Heart left ventricle (tissue), 16 donors: ENCODE results near the gene MAPK8IP3. TPM values are rescaled to one million over a fixed set of nuclear protein-coding genes. Genes with fewer than 3 reads are reported as not detected.

Experiments
- ATAC-seq, 4 donors: fragments of 200-7000 bp; cut with Tn5 transposase; one replicate each; pipeline ENCODE4 v1.9.1; 2020 to 2022; ENCODE audit warnings: moderate library complexity in 4 of 4, mild to moderate bottlenecking in 3 of 4, moderate number of reproducible peaks in 1 of 4
- DNase-seq, 5 donors: peaks; one replicate each; pipeline ENCODE4 v3.0.0-alpha.2; 2020
- H3K27ac ChIP-seq, 12 donors: fragments of 200-600 bp; sonication (generic) in 4 of 12; one replicate each; pipeline versions ENCODE4 v1.5.0 to v1.8.0; 2016 to 2022; ENCODE audit warnings: mild to moderate bottlenecking in 2 of 12
- H3K27me3 ChIP-seq, 9 donors: fragments of 200-600 bp; sonication (generic) in 2 of 9; one replicate each; pipeline versions ENCODE4 v1.5.1 to v1.8.0; 2016 to 2022; ENCODE audit warnings: mild to moderate bottlenecking in 3 of 9
- H3K36me3 ChIP-seq, 9 donors: fragments of 200-600 bp; sonication (generic) in 2 of 9; one replicate each; pipeline versions ENCODE4 v1.5.0 to v1.8.0; 2018 to 2022; ENCODE audit warnings: mild to moderate bottlenecking in 2 of 9
- H3K4me1 ChIP-seq, 12 donors: fragments of 200-600 bp; sonication (generic) in 4 of 12; one replicate each; pipeline versions ENCODE4 v1.5.0 to v1.8.0; 2016 to 2022; ENCODE audit warnings: mild to moderate bottlenecking in 3 of 12
- H3K4me3 ChIP-seq, 12 donors: fragments of 200-600 bp; sonication (generic) in 4 of 12; one replicate each; pipeline versions ENCODE4 v1.5.0 to v1.8.0; 2017 to 2022; ENCODE audit warnings: mild to moderate bottlenecking in 9 of 12, moderate library complexity in 4 of 12
- H3K9me3 ChIP-seq, 12 donors: fragments of 200-600 bp; sonication (generic) in 4 of 12; one replicate each; pipeline versions ENCODE4 v1.5.0 to v1.8.0; 2016 to 2022; ENCODE audit warnings: mild to moderate bottlenecking in 1 of 12
- CTCF ChIP-seq, 12 donors: fragments of 200-600 bp; sonication (generic) in 4 of 12; IDR thresholded peaks; one replicate each; pipeline versions ENCODE4 v1.5.0 to v1.8.0; 2018 to 2022; ENCODE audit warnings: antibody characterized with exemption in 12 of 12, mild to moderate bottlenecking in 5 of 12
- POLR2A ChIP-seq, 2 donors: fragments of 450-650 bp; IDR thresholded peaks; one replicate each; pipeline ENCODE4 v1.6.1; 2017; ENCODE audit warnings: antibody characterized with exemption in 2 of 2, mild to moderate bottlenecking in 2 of 2, moderate library complexity in 2 of 2
- WGBS, 4 donors: extraction: QIAGEN DNeasy Blood & Tissue Kit in 2 of 4; methylation state at CpG; one replicate each; pipeline versions ENCODE4 v1.1.5 to v1.1.7; 2013 to 2018; 5-methylcytosine and 5-hydroxymethylcytosine counted together
- intact Hi-C, 10 donors: fragments of 100-400 bp; cut with DNase I; formaldehyde crosslinking; loops; one replicate each; pipeline versions ENCODE4 v1.11.1 to v1.14.2; 2022
- polyA plus RNA-seq, 2 donors: library from polyadenylated mRNA; stranded (reverse); fragments of 200-250 nt; gene quantifications; one replicate each; pipeline ENCODE4 v1.2.3, GENCODE V29; 2013
- total RNA-seq, 9 donors: library from RNA; depleted of rRNA in 2 of 9; stranded (reverse); fragments of >200 nt in 2 of 9; fragmentation: NEBNext Ultra II Directional in 3 of 9; extraction: Animal tissue kit (Norgen Biotek cat#: 25700) in 3 of 9; gene quantifications; one replicate each; pipeline versions ENCODE4 v1.1.0 to v1.2.4, GENCODE V29; 2016 to 2023
- donor health status: ischemic (EF 13 %, LVEDD 7.1; RV severe dilation, severe dysfunction).
- donor health status: healthy with polysubstance abuse.
- donor health status: DM: no; HTN: yes; CAD: no.
- donor health status: DM: no; HTN: no; CAD: no.
- donor health status: ischemic (EF 25% LVEDD 6.9; RV normal size, moderate dysfunction).
- donor health status: ischemic (EF 25% LVEDD 5.7; RV mildly dilated, moderate dysfunction).
- donor health status: healthy.
- donor health status: DM: yes; HTN: yes; CAD: no.
- donor health status: ischemic (EF 35%, LVEDD 5.7; RV mildly dilated, moderate dysfunction).
- donor health status: nonischemic (EF 11% LVEDD 7.7; RV severe dilation, severe dysfunction).
- donor health status: DM: yes; HTN: yes; CAD: no.
- donor health status: PGD.
- donor health status: ischemic (EF 29% LVEDD 5.4; RV normal size, mild dysfunction).
- donor health status: nonischemic (EF 23%, LVEDD 6.1; RV moderate dilation, normal function).

Gene MAPK8IP3
- total and polyA plus RNA-seq, 11 donors = 29.5 to 71.3 (median 63.1) TPM

GRCh38 chr16:1788708-1789100 lies 82.7 kb downstream of the MAPK8IP3 start:
- 58 to 70% (median 65%) methylated on average over 5 to 19 of the region's 19 CpGs for WGBS, 4 donors
- no peaks in the 10 kb centered on the region for H3K9me3 ChIP-seq
- TF ChIP-seq POLR2A (IDR thresholded peaks at IDR 0.05) (no peak), CTCF (IDR thresholded peaks at IDR 0.05) (no peak)
- peaks cover 0 to 24% (median 7%) of the 10 kb centered on the region in 12 donors for H3K4me1 ChIP-seq
- ATAC-seq = peak in 1 of 4 donors; percentile 4
- no peaks in the 10 kb centered on the region for H3K27me3 ChIP-seq
- peaks cover 0 to 55% (median 32%) of the 10 kb centered on the region in 9 donors for H3K36me3 ChIP-seq
- peak in 3 of 5 donors; percentile 8 to 20 (median 17) for DNase-seq
- H3K4me3 ChIP-seq = no peak overlapping the region
- H3K27ac ChIP-seq = no peak overlapping the region
- intact Hi-C loops = no loop called here

- peak in 3 of 5 donors; percentile 6 to 26 (median 16) for DNase-seq
- Histone ChIP-seq H3K4me1 (peaks cover 0 to 15% (median 4%) of the 10 kb centered on the region in 12 donors), H3K4me3 (no peak overlapping the region), H3K9me3 (no peaks in the 10 kb centered on the region), H3K27me3 (no peaks in the 10 kb centered on the region), H3K27ac (no peak overlapping the region), H3K36me3 (peaks cover 0 to 55% (median 32%) of the 10 kb centered on the region in 9 donors)
- no peak for TF ChIP-seq CTCF (IDR thresholded peaks at IDR 0.05)
- TF ChIP-seq POLR2A (IDR thresholded peaks at IDR 0.05) = no peak
- intact Hi-C loops = no loop called here
- WGBS, 4 donors = 89 to 92% (median 92%) methylated on average over 11 to 25 of the region's 25 CpGs
- no peak for ATAC-seq
Measured at GRCh38 chr16:1789643-1790045, 83.6 kb downstream of the MAPK8IP3 start.

- intact Hi-C loops = no loop called here
- Histone ChIP-seq H3K9me3 (no peaks in the 10 kb centered on the region), H3K27me3 (no peaks in the 10 kb centered on the region), H3K4me3 (no peak overlapping the region), H3K27ac (no peak overlapping the region), H3K4me1 (peaks cover 0 to 10% (median 0%) of the 10 kb centered on the region in 12 donors), H3K36me3 (peaks cover 0 to 55% (median 32%) of the 10 kb centered on the region in 9 donors)
- no peak for TF ChIP-seq CTCF (IDR thresholded peaks at IDR 0.05)
- no peak for TF ChIP-seq POLR2A (IDR thresholded peaks at IDR 0.05)
- DNase-seq = no peak
- 94 to 99% (median 95%) methylated on average over 13 to 15 of the region's 15 CpGs for WGBS, 4 donors
- no peak for ATAC-seq
Measured at GRCh38 chr16:1790261-1790610, 84.2 kb downstream of the MAPK8IP3 start.

GRCh38 chr16:1790611-1791255 lies 84.7 kb downstream of the MAPK8IP3 start:
- intact Hi-C loops = no loop called here
- DNase-seq (peak in 2 of 5 donors; percentile 7 to 16), ATAC-seq (no peak)
- H3K27me3 ChIP-seq = no peaks in the 10 kb centered on the region
- H3K36me3 ChIP-seq = peaks cover 0 to 55% (median 32%) of the 10 kb centered on the region in 9 donors
- TF ChIP-seq CTCF (IDR thresholded peaks at IDR 0.05) = no peak
- no peak for TF ChIP-seq POLR2A (IDR thresholded peaks at IDR 0.05)
- H3K27ac ChIP-seq = no peak overlapping the region
- H3K4me1 ChIP-seq = peaks cover 0 to 5% (median 0%) of the 10 kb centered on the region in 12 donors
- no peaks in the 10 kb centered on the region for H3K9me3 ChIP-seq
- no peak overlapping the region for H3K4me3 ChIP-seq
- 89 to 98% (median 95%) methylated on average over 30 to 44 of the region's 44 CpGs for WGBS, 4 donors
